Measurements from ENCODE around the gene UBFD1.
"Not testable (repeated sequence)": the region's sequence is repeated elsewhere in the genome, so short reads cannot be mapped to it uniquely, and the experiment has no call there.

UBFD1 gene

GRCh38 chr16:23567602-23568001, 10.1 kb downstream of the UBFD1 start:
- DNase-seq (ENCODE audit: low spot score), result no peak

- DNase-seq (ENCODE audit: low spot score), result no peak
These were observed 13.6 kb downstream of the UBFD1 start for GRCh38 chr16:23570992-23571632.

DNA sequence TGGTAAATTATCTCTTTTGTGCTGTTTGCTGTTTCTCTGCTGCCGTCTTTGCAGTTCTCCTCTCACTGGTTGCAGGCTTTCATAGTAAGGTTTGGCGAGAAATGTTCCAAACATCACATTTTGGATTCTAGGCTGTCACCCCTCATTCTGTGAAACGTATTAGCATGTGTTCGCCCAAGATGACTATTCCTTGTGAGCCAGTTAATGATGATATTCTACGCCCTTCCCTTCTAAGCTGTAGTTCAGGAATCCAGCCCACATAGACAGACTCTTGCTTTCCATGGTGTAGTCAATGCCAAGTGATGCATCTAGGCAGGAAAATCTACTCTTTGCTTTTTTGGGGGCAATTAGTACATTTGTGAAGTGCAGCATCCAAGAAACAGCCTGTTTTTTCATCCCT, 14.4 kb downstream of the UBFD1 start:
- no peak for DNase-seq (ENCODE audit: low spot score)

GRCh38 chr16:23572394-23572793, 14.9 kb downstream of the UBFD1 start:
- DNase-seq (ENCODE audit: low spot score), result no peak

GRCh38 chr16:23573817-23574216, 16.3 kb downstream of the UBFD1 start:
- DNase-seq (ENCODE audit: low spot score), result no peak

DNA sequence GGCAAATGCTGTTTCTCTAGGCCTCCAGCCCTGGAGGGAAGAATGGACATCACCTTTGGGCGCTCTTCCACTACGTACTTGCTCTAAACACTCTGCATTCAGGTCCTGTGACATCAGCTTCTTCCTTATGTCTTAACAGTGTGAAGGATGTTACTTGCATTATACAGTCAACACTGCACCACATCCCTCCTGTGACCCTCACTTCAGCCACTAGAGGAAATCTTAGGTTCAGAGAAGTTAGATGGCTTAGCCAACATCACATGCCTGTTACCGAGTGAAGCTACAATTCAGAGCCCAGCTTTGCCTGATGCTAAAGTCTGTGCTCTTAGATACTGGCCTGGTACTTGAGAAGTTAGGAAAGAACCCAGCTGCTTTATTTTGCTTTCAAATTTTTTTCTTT, 18.3 kb downstream of the UBFD1 start:
- no peak for DNase-seq (ENCODE audit: low spot score)

- DNase-seq (ENCODE audit: low spot score), result no peak
These were observed 20.0 kb downstream of the UBFD1 start for GRCh38 chr16:23577493-23577892.

DNA sequence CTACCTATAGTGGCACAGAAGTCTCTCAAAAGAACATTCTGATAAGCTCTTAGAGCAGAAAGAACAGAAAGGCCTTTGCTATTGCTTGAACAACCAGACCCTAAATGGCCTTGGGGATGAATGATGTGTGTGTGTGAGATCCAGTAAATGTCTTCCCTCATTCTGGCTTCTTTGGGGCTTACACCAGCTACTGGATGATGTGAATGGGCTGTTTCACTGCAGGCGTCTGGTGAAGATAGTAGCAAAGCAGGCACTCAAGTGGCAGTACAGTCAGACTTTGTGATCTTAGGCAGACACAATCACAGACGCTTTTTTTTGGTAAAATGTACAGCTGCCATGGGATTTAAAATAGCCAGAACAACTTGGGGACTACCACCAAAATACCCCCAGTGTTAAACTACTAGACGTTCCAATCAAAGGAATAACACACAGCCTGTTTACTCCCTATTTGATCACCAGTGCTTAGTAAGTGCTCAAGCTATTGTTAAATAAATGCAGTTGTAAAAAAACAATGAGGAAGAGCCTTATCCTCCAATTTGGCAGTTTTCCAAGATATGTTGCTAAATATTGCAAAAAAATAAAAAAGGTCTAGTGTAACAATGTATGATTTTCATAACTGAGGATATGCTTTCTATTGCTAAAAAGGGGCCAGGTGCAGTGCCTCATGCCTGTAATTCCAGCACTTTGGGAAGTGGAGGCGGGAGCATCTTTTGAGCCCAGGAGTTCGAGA, 20.7 kb downstream of the UBFD1 start:
- no peak for DNase-seq (ENCODE audit: low spot score)

DNA sequence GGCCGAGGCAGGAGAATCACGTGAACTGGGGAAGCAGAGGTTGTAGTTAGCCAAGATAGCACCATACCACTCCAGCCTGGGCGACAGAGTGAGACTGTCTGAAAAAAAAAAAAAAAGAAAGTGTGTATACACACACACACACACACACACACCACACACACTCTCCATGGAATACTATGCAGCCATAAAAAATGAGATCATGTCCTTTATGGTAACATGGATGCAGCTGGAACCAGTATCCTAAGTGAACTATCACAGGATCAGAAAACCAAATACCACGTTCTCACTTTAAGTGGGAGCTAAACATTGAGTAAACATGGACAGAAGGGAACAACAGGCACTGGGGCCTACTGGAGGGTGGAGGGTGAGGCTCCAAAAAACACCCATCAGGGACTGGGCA, 21.8 kb downstream of the UBFD1 start:
- DNase-seq (ENCODE audit: low spot score), result no peak

DNA sequence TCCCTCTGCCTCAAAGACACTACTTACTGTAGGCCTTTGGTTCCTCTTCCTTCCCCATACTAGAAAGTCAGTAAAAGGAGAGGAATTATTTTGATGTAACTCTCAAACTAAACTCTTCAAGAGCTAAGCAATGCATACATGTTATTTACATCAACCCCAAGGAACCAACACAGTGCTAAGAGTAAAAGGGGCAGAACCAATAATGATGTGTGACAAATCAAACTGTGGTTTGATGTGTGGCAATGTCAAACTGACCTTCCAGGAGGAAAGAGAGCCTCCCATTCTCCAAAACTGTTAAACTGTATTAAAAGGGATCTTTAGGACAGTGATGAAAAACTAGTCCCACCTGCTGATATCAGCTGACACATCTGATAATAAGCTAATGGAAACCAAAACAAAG, 22.9 kb downstream of the UBFD1 start:
- no peak for DNase-seq (ENCODE audit: low spot score)

GRCh38 chr16:23581764-23582163, 24.2 kb downstream of the UBFD1 start:
- DNase-seq (ENCODE audit: low spot score), result no peak

DNA sequence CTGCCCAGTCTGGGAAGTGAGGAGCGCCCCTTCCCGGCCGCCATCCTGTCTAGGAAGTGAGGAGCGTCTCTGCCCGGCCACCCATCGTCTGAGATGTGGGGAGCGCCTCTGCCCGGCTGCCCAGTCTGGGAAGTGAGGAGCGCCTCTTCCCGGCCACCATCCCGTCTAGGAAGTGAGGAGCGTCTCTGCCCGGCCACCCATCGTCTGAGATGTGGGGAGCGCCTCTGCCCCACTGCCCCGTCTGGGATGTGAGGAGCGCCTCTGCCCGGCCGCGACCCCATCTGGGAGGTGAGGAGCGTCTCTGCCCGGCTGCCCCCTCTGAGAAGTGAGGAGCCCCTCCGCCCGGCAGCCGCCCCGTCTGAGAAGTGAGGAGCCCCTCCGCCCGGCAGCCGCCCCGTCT, 25.7 kb downstream of the UBFD1 start:
- DNase-seq (ENCODE audit: low spot score), result not testable (repeated sequence)

- DNase-seq (ENCODE audit: low spot score), result no peak
These were observed 26.9 kb downstream of the UBFD1 start for GRCh38 chr16:23584186-23585076.

GRCh38 chr16:23587726-23588125, 30.2 kb downstream of the UBFD1 start:
- DNase-seq (ENCODE audit: low spot score), result no peak

- no peak for DNase-seq (ENCODE audit: low spot score)
These were observed 32.7 kb downstream of the UBFD1 start for GRCh38 chr16:23590181-23590580.

DNA sequence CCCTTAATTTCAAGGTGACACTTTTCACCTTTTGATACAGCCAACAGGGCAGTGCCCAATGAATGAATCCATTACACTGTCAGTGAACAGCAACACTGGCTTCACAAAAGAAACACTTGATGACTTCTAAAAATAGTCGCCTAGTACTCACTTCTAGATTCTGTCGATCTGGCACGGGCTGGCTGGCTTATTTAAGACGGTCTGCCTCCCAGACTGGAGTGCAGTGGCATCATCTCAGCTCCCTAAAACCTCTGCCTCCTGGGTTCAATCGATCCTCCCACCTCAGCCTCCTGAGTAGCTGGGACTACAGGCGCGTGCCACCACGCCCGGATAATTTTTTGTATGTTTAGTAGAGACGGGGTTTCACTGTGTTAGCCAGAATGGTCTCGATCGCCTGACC, 36.7 kb downstream of the UBFD1 start:
- no peak for DNase-seq (ENCODE audit: low spot score)

DNA sequence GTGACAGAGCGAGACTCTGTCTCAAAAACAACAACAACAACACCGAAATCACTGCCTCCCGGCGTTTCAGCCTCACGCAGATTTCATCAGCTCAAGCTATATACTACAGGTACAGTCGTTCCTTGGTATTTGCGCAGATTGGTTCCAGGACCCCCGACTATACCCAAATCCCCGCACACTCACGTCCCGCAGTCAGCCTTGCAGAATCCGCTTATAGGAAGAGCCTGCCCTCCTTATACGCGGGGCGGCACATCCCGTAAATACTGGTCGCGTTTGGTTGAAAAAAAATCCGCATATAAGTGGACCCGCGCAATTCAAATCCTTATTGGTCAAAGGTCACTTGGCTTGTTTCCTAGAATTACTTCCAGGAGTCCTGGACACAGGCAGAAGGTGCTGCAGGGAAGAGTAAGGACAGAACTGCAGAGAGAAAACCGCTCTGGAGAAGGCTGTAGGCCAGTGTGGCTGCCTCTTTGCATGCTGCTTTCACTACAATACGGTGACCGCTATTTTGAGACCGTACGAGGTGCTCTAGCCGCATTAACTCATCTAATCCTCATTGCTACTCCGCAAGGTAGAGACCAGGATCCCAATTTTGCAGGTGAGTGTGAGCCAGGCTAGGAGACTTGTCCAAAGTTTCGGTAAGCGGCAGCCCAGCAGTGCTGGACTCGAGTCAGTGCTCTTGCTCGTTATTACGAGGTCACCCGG, 37.9 kb downstream of the UBFD1 start:
- DNase-seq (ENCODE audit: low spot score), result no peak

DNA sequence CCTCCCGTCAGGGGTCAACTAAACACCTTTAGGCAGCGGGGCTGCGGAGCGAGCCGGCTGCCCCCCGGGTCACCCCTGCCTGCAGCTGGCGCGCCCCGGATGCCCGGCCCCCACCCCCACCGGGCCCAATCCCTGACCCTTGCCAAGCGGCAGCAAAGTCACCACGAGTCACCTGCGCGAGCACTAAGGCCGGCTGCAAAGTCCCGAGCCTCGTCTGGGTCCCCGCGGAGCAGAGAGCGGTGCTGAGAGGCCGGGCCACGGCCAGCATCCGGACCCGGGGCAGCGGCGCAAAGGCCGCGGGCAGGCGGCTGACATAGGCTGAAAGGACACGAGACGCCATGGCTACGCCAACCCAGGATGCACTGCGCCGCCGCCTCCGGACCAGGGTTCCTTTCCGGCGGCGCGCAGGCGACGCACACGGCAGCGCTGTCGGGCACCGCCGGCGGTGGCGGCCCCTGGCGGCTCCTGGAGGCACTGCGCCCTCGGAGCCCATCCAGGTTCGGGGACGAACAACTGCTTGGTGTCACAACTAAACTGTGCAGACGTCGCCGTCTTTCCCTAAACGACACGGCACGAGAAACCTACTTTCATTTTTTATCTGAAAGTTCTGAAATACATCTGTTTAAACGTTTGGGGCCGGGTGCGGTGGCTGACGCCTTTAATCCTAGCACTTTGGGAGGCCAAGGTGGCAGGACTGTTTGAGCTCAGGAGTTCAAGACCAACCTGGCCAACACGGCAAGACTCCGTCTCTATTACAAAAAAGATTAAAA, 38.6 kb downstream of the UBFD1 start, which contains the start of gene NDUFAB1:
TSS of gene NDUFAB1 (minus strand) at position 366 of the 770 bp plus-strand sequence. CDS start at position 340, 26 bp downstream.
- DNase-seq (ENCODE audit: low spot score), result peak; percentile 92

DNA sequence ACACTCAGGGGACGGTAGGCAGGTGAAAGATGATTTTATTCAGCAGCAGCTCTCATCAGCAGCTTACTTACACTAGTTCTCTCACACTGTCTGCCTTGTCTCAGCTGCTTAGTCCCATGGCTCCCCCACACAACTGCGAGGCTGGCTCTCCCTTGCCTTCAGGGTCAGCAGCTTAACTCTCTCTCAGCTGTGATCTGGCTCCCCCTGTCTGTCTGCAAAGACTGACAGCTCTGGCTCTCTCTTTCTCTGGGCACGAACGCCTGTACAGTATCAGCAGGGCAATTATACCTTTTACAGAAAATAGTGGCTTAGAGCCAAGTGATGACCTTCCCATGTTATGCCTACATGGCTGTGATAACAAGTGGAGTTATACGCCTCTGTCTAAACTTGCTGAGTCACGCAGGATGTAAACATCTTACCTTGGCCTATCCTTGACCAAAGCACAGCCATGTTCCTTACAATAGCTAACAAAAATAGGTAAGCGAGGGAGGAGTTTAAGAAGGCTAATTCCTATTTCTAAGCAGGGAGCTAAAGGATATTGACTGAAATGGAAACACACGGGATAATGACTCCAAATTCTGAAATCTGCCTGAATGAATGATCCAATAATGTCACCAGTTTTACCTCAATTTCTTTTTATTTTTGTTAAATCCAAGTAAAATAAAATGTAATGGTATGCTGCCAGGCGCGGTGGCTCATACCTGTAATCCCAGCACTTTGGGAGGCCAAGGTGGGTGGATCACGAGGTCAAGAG, 39.7 kb downstream of the UBFD1 start:
- peak; percentile 25 for DNase-seq (ENCODE audit: low spot score)

- no peak for DNase-seq (ENCODE audit: low spot score)
These were observed 50.2 kb downstream of the UBFD1 start for GRCh38 chr16:23607726-23608125.

GRCh38 chr16:23608194-23608593, 50.7 kb downstream of the UBFD1 start:
- DNase-seq (ENCODE audit: low spot score), result no peak

Measured in CD4-positive, alpha-beta T cell treated with Interleukin-15 for 4 hours (primary cell).